ENCODE results near the gene ACADSB.

ACADSB gene

GRCh38 chr10:122984708-122985107 is 24.1 kb upstream of the ACADSB start:
- Histone ChIP-seq H3K4me1 (ENCODE audit: low read length) (peaks cover 7% of the 10 kb centered on the region; the same call in 1 of the 2 replicates), H3F3A (ENCODE audit: insufficient read depth, low read length) (0 out of 2 replicates have a peak, but pooled peaks cover 3% of the 10 kb centered on the region), H3K4me3 (ENCODE audit: low read length) (no peak overlapping the region), H2AFZ (ENCODE audit: low read length) (no peak overlapping the region), H3K27me3 (replicated peaks; ENCODE audit: insufficient read depth, low read length) (no peaks in the 10 kb centered on the region), H3K9me2 (replicated peaks; ENCODE audit: insufficient read depth, low read length) (no peaks in the 10 kb centered on the region), H3K79me2 (ENCODE audit: low read length) (no peaks in the 10 kb centered on the region), H3K27ac (ENCODE audit: low read length) (no peak overlapping the region), H3K9me3 (replicated peaks; ENCODE audit: insufficient read depth, low read length) (no peaks in the 10 kb centered on the region), H3K4me2 (ENCODE audit: low read depth, low read length) (no peak overlapping the region), H4K20me1 (ENCODE audit: insufficient read depth, low read length) (no peaks in the 10 kb centered on the region), H3K36me3 (replicated peaks; ENCODE audit: insufficient read depth, low read length) (no peaks in the 10 kb centered on the region), H3K9ac (ENCODE audit: low read length) (no peak overlapping the region)
- no peak for DNase-seq
- TF ChIP-seq EZH2phosphoT487 (IDR thresholded peaks at IDR 0.05; ENCODE audit: low read length): no peak
- no peak for TF ChIP-seq EZH2 (optimal IDR thresholded peaks at IDR 0.05; ENCODE audit: low read depth, low read length)
- TF ChIP-seq CTCF (IDR thresholded peaks at IDR 0.05; ENCODE audit: low read length): no peak

- H3K36me3 ChIP-seq (replicated peaks; ENCODE audit: insufficient read depth, low read length): no peaks in the 10 kb centered on the region
- H3K9me2 ChIP-seq (replicated peaks; ENCODE audit: insufficient read depth, low read length): no peaks in the 10 kb centered on the region
- TF ChIP-seq CTCF (IDR thresholded peaks at IDR 0.05; ENCODE audit: low read length): no peak
- no peak for TF ChIP-seq EZH2 (optimal IDR thresholded peaks at IDR 0.05; ENCODE audit: low read depth, low read length)
- TF ChIP-seq EZH2phosphoT487 (IDR thresholded peaks at IDR 0.05; ENCODE audit: low read length): no peak
- DNase-seq: no peak
- no peaks in the 10 kb centered on the region for H3F3A ChIP-seq (ENCODE audit: insufficient read depth, low read length)
- no peak overlapping the region for H3K4me2 ChIP-seq (ENCODE audit: low read depth, low read length)
- no peak overlapping the region for H2AFZ ChIP-seq (ENCODE audit: low read length)
- no peaks in the 10 kb centered on the region for H4K20me1 ChIP-seq (ENCODE audit: insufficient read depth, low read length)
- H3K79me2 ChIP-seq (ENCODE audit: low read length): no peaks in the 10 kb centered on the region
- no peaks in the 10 kb centered on the region for H3K9me3 ChIP-seq (replicated peaks; ENCODE audit: insufficient read depth, low read length)
- no peak overlapping the region for H3K9ac ChIP-seq (ENCODE audit: low read length)
- no peak overlapping the region for H3K27ac ChIP-seq (ENCODE audit: low read length)
- H3K27me3 ChIP-seq (replicated peaks; ENCODE audit: insufficient read depth, low read length): no peaks in the 10 kb centered on the region
- no peak overlapping the region for H3K4me3 ChIP-seq (ENCODE audit: low read length)
- peaks cover 1% of the 10 kb centered on the region; the same call in 1 of the 2 replicates for H3K4me1 ChIP-seq (ENCODE audit: low read length)
Measured at GRCh38 chr10:122986335-122986734, 22.5 kb upstream of the ACADSB start.

- Histone ChIP-seq H2AFZ (ENCODE audit: low read length) (no peak overlapping the region), H3K27me3 (replicated peaks; ENCODE audit: insufficient read depth, low read length) (no peaks in the 10 kb centered on the region), H3K4me3 (ENCODE audit: low read length) (no peak overlapping the region), H3F3A (ENCODE audit: insufficient read depth, low read length) (no peaks in the 10 kb centered on the region), H3K4me2 (ENCODE audit: low read depth, low read length) (no peak overlapping the region), H4K20me1 (ENCODE audit: insufficient read depth, low read length) (no peaks in the 10 kb centered on the region), H3K9me2 (replicated peaks; ENCODE audit: insufficient read depth, low read length) (no peaks in the 10 kb centered on the region), H3K36me3 (replicated peaks; ENCODE audit: insufficient read depth, low read length) (no peaks in the 10 kb centered on the region; the same call in 1 of the 2 replicates), H3K9me3 (replicated peaks; ENCODE audit: insufficient read depth, low read length) (no peaks in the 10 kb centered on the region), H3K9ac (ENCODE audit: low read length) (no peak overlapping the region), H3K4me1 (ENCODE audit: low read length) (no peaks in the 10 kb centered on the region), H3K79me2 (ENCODE audit: low read length) (no peaks in the 10 kb centered on the region), H3K27ac (ENCODE audit: low read length) (no peak overlapping the region)
- no peak for DNase-seq
- TF ChIP-seq CTCF (IDR thresholded peaks at IDR 0.05; ENCODE audit: low read length) (no peak), EZH2phosphoT487 (IDR thresholded peaks at IDR 0.05; ENCODE audit: low read length) (no peak), EZH2 (optimal IDR thresholded peaks at IDR 0.05; ENCODE audit: low read depth, low read length) (no peak)
Measured at GRCh38 chr10:122988501-122988900, 20.3 kb upstream of the ACADSB start.
